ENCODE measurements around the gene LMF2.

The LMF2 gene

DNA sequence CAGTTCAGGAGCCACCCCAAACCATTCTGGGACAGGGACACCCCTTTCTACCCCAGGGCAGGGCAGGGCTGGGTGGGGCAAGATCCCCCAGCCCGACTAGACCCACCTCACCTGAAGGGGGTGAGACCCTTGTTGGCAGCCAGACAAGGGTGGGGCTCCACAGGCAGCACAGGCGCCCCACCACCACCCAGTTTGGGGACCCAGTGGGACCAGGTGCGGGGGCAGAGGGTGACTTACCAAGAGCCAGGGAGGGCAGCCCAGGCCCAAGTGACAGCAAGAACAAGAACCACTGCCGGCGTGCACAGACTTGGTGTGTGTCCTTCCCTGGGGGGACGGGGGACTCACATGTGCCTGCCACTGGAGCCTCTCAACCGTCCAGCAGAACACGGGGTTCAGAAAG lies 23.9 kb downstream of the LMF2 start:
- in situ Hi-C loops (cut with MboI; ENCODE audit: low sequenced_read_pairs): no loop called here

DNA sequence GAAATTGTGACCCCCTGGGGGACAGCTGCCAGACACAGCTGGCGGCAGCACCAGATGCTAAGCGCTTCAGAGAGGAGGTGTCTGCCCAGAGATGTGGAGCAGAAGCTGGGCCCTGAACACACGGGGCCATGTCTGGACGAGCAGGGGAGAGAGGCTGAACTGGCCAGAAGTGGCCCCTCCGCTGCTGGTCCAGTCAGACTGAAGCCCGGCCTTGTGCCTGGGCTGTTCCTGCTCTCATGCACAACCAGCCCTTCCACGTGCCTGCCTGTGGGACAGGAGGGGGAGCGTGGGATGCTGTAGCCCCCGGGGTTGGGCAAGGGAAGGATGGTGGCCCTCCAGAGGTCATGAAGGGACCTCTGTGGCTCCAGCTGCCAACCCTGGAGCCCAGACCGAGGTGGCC lies 24.4 kb downstream of the LMF2 start:
- in situ Hi-C loops (cut with MboI; ENCODE audit: low sequenced_read_pairs): no loop called here

DNA sequence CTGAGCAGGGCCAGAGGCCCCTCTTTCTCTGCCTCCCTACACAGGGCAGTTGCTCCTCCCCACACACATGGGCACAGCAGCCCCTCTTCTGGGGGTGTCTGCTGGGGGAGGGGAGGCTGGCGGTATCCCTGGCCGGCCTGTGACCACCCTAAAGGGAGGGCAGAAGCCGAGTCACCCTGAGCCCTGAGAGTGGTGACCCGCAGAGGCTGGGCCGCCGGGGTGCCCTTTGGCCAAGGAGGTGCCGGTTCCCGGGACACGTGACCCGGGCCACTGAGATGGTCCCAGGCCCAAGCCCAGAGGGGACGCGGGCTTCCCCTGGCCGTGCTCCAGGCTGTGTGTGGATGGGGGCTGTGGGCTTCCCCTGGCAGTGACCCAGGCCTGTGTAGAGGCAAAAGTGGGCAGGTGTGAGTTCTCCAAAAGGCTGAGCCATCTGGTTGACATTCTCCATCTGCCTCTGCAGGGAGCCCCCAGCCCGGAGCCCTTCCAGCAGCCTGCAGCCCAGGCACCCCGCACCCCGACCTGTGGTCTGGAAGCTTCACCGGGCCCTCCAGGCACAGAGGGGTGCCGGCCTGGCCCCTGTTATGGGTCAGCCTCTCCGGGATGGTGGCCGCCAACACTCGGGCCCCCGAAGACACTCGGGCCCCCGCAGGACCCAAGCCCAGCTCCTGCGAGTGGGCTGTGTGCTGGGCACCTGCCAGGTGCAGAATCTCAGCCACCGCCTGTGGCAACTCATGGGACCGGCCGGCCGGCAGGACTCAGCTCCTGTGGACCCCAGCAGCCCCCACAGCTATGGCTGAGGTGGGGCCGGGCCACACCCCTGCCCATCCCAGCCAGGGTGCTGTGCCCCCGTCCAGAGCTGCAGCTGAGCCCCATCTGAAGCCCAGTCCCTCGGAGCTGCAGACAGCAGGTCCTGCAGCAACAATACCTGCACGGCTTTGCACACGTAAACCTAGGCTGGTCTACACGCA lies 25.1 kb downstream of the LMF2 start:
- in situ Hi-C loops (cut with MboI; ENCODE audit: low sequenced_read_pairs): no loop called here

DNA sequence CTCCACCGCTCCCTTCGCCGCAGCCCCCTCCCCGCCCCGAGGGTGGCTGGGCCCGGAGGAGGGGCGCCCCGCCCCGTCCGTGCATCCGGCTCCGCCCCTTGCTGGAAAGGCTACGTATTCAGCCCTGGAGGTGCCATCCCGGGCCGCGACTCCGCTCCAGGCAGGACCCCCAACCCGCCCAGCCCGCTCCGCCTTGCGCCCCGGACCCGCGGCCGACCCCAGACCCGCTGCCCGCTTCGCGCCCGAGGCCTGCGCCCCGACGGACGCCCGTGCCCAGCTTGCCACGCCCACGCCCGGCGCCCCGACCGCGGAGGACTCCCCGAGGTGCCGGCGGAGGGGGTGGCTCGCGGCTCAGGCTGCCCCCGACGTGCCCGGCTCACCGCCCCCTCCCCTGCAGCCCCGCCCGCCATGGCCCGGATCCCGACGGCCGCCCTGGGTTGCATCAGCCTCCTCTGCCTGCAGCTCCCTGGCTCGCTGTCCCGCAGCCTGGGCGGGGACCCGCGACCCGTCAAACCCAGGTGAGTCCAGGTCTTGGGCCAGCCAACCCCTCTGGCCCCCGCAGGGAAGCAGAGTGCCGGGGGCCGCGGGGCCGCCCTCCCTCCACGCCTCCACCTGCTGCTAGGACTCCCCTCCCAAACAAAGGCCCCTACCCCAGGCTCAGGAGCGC lies 25.9 kb downstream of the LMF2 start, which contains the start of gene ADM2:
Gene ADM2, plus strand, starts transcription at position 104 of the 667 bp plus-strand sequence. Its CDS starts 305 bp downstream, at position 409.
- in situ Hi-C loops (cut with MboI; ENCODE audit: low sequenced_read_pairs): no loop called here

DNA sequence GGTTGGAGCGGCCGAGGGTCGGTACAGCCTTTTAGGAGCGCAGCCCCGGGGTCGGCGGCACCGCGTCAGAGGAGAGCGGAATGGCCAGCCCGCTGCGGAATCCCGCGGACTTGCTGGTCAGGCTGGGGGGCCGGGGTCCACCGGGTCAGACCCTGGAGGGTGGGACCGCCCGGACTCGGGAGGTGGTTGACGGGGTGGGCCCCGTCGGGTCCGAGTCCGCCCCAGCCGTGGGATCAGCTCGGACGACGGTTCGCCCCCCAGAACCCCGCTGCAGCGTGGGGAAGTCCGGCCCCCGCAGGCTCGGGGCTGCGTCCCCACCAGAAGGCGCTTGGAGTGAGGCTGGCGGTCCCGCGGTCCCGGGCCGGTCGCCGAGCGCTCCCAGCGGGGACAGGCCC lies 26.5 kb downstream of the LMF2 start:
- in situ Hi-C loops (cut with MboI; ENCODE audit: low sequenced_read_pairs): no loop called here

DNA sequence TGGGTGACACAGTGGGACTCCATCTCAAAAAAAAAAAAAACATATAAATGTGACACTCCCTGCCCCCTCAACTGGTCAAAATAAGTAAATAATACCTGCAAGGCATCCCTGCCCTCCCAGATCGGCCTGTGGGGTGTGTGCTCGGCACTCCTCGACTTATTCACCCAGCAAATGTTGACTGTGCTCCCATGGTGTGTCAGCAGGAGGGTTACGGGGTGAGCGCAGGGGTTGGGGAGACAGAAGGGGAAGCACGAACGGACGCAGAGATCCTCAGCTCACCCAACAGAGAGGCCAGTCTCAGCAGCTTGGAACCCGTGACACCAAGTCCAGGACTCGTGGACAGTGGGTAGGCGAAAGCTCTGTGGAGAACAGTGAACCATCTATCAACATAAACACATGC lies 27.8 kb downstream of the LMF2 start:
- in situ Hi-C loops (cut with MboI; ENCODE audit: low sequenced_read_pairs): no loop called here

DNA sequence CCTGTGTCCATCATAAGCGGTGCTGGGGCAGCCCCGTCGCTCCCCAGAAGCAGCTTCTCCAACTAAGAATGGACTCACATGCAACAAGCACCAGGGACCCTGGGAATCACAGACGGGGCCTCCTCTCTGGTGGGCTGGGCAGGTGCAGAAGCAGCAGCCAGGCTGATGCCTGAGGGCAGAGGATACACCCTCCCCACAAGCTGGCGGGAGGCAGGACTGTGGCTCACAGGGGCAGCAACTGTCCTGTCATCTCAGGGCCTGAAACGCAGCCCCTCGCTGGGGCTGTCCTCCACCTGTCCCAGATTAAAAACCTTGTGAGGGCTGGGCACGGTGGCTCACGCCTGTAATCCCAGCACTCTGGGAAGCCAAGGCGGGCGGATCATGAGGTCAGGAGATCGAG lies 29.6 kb downstream of the LMF2 start:
- in situ Hi-C loops (cut with MboI; ENCODE audit: low sequenced_read_pairs): no loop called here

DNA sequence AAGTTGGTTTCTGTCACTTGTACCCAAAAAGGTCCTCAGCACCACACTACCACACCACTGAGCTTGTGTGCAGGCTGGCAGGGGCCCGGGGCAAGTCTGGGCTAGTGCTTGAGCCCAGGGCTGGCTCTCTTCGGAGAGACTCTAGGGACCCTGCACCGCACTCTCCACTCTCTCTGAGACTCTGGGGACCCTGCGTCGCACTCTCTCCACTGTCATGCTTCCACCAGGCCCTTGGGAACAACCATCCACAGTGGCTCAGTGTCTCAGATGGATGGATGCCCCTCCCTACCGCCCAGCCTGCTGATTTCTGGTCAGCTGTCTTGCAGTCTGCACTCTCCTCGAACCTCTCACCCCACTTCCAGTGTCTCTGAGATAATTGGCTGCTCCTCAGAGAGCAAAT lies 30.6 kb downstream of the LMF2 start:
- in situ Hi-C loops (cut with MboI; ENCODE audit: low sequenced_read_pairs): no loop called here

DNA sequence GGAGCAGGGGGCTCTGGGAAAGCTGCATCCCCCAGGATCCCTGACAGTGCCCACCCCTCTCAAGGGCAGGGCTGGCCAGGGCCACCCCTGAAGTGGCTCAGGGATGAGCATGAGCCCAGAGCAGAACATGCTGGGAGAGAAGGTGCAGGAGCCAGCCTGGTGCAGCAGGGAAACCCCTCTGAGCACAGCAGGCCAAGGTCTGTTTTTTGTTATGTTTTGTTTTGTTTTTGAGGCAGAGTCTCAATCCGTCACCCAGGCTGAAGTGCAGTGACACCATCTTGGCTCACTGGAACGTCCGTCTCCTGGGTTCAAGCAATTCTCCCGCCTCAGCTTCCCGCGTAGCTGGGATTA lies 31.9 kb downstream of the LMF2 start:
- in situ Hi-C loops (cut with MboI; ENCODE audit: low sequenced_read_pairs): no loop called here

DNA sequence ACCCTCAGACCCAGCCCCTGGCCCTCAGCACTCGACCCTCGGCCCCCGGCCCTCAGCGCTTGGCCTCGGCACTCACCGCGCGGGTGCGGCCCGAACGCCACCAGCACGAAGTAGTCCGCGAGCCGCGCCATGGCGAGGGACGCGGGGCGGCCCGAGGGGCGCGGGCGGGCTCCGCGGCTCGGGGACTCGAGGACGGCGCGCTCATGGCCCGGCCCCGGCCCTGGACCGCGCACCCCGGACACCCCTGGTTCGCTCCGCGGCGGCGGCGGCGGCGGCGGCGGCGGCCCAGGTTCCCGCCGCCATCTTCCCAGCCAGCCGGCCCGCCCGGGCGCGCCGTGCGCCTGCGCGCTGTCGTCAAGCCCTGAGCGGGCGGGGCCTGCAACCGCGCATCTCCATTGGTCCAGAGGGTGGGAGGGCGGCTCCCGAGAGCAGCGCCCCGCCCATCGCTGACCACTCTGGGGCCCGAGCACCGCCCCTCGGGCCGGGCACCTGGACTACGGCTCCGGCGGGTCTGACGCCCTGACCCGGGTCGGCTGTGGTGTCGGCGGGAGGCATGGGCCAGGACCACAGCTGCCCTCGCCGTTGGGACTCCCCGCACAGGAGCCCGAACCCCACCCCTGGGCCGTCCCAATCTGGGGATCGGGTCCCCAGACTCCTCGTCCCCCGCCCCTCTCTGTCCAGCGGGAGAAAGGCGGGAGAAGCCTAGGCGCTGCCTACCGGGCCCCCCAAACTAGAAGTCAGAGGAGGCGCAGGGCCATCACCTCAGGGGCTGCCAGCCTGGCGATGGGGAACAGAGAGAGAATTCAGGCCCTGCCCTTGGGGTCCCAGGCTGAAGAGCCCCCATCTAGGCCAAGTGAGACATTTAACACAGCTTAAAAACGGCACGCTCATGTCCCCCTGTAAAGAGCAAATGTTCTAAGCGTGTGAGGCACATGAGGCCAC lies 32.5 kb downstream of the LMF2 start, which contains the start of gene SBF1:
Gene SBF1, minus strand, starts transcription at position 326 of the 942 bp plus-strand sequence. Its CDS starts 195 bp downstream, at position 131.
- in situ Hi-C loops (cut with MboI; ENCODE audit: low sequenced_read_pairs): no loop called here

DNA sequence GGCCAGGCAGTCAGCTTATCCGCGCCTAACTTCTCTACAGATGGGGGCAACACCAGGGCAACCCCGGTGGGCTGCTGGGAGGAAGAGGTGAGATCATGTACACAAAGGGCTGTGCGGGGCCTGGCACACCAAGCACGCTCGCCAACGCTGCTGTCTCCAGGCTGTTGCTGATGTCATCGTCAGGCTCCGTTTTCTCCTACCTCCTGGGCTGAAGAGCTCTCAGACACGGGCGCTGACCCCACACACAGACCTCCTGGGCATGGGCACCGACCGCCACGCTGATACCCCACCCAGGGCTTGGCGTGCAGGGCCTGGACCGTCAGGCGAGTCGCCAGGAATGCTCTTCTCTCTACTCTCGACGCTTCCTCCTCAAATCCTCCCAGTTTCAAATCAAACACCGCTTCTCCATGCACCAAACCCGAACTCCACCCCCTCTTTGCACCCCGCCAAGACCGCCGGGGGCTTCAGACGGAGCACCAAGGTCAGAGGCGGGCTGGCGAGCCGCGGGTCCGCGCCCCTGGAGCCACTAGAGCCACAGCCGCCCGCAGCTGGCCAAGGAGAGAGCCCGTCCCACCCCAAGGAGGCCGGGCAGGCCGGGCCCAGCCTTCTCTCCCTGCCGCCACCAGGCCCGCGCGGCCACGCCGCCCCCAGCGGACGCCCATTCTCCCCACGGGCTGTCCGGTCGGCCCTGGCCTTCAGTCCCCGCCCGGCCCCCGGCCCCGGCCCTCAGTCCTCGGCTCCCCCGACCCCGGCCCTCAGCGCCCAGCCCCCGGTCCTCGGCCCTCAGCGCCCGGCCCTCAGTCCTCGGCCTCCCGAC lies 33.4 kb downstream of the LMF2 start:
- in situ Hi-C loops (cut with MboI; ENCODE audit: low sequenced_read_pairs): no loop called here

DNA sequence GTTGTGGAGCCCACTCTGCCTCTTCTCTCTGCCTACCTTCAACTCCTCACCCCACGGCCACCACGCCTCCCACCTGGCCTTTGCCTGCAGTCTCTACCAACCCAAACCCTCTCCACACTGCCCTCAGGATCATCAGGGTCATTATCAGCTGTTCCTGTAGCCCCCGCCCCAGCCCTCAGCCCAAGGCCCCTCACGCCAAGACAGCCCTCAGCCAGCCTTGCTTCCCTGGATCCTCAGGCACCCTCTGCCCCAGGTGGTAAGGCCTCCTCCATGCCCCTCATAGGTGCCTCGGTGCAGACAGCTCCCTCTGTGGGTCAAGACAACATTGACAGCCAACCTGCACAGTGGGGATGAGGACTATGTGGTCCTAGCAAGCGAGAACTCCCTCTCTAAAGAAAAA lies 34.4 kb downstream of the LMF2 start:
- in situ Hi-C loops (cut with MboI; ENCODE audit: low sequenced_read_pairs): no loop called here

DNA sequence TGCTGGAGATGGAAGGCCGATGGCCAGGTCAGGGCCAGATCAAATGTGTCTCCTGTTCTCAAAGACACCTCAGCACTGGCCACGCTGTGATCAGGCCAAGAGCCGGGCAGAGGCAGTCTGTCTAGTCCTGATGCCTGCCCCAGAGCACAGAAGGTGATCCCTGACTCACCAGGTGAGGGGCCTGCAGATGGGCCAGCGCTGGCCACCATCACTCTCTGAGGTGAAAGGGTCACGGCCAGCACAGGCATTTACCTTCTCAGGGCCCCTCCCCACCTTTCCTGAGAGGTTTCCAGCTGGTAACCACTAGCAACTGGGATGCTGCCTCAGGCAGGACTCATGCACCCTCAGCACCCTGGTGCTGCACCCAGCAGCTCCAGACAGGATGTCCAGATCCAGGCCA lies 35.5 kb downstream of the LMF2 start:
- in situ Hi-C loops (cut with MboI; ENCODE audit: low sequenced_read_pairs): no loop called here

DNA sequence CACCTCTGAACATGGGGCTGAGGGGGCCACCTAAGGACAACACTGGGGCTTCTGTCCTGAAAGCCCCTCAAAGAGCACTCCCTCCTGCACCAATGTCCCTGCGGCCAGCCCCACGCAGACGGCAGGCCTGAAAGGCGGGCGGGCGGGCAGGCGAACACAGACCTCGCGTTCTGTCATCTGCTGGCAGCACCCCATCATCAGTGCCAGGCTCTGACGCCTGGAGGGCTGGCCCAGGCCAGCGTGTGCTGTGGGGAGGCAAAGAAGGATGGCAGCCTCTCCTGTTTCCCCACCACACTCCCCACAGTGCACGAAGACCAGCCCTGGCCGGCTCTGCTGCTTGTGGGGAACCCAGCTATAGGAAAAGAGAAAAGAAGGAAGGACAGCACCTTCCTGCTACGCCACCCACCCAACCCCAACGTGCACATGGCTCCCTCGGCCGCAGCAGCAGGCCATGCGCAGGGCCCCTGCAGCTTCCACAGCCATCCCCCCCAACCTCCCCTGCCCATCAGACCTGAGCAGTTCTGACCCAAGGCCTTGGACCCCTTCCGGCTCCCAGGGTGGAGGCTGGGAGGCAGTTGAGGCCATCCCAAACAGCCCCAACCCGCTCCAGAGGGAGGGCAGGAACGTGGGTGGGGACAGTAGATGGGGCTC lies 36.2 kb downstream of the LMF2 start:
- in situ Hi-C loops (cut with MboI; ENCODE audit: low sequenced_read_pairs): no loop called here

DNA sequence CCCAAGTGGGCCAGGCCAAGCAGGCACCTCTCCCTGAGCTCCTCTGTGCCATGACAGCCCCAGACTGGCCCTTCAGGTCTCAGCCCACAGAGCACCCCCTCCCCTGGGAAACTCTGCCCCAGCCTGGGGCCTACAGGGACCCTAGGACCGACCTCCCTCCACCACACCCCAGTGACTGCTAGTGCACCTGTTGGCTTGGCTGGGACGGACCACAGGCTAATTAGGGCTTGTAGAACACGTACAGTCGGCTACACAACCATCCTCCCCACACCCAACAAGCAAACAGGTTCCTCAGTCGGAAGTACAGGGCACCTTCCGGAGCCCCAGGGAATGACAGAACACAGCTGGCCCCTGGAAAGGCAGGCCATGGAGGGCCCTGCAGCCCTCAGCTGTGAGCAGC lies 37.0 kb downstream of the LMF2 start:
- in situ Hi-C loops (cut with MboI; ENCODE audit: low sequenced_read_pairs): no loop called here

DNA sequence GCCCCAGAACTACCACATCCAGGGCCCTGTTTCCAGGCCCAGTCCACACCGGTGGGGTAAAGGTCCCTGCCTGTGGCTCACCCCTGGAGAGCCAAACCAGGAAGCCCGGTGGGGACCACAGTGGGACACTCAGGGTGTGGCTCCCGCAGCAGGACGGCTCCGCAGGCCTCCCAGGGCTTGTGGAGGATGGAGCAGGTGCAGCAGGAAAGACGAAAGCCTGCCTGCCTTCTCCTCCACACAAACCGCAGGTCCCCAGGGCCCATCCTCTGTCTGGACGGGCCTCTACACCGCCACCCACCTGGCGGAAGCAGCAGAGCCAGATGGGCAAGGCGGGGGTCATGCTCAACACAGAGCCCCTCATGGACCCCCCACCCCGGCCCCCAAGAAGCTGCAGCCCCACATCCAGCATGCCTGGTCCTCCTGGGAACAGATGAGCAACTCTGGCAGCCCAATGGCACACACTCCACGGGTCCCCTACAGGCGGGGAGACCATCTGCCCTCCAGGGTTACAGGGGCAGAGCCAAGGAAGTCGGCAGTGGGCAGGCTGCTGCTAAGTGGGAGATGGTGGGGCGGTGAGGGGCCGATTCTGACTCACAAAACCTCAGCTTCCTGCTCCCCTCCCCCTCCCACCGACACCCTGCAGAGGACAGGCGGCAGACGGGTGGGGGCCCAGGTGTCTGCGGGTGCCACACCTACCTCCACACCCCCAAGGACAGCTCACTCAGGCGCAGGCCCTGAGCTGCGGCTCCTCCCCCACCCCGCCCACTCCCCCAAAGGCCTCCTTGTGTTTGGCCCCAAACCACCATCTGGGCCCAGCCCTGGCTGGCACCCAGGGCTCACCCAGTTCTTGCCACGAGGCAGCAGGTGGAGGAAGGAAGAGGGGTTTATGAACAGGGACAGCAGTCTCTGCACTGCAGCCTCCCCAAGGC lies 37.9 kb downstream of the LMF2 start:
- in situ Hi-C loops (cut with MboI; ENCODE audit: low sequenced_read_pairs): no loop called here

DNA sequence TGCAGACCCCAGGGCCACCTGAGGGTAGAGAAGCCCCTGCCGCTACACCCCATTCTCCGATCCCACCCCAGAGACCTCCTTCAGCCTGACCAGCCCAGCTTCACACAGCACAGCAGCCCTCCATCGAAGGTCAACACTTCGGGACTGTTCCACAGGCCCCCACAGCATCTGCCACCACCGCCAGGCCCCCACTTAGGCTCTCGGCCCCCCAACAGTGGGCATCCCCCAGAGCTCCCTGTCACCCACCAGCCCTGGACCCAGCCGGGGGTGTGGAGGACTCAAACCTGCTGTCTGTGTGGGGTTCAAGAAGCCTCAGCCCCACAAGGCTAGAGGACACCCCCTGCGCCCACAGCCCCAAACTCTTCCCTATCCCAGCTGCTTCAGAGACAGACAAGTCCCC lies 38.9 kb downstream of the LMF2 start:
- in situ Hi-C loops (cut with MboI; ENCODE audit: low sequenced_read_pairs): no loop called here

DNA sequence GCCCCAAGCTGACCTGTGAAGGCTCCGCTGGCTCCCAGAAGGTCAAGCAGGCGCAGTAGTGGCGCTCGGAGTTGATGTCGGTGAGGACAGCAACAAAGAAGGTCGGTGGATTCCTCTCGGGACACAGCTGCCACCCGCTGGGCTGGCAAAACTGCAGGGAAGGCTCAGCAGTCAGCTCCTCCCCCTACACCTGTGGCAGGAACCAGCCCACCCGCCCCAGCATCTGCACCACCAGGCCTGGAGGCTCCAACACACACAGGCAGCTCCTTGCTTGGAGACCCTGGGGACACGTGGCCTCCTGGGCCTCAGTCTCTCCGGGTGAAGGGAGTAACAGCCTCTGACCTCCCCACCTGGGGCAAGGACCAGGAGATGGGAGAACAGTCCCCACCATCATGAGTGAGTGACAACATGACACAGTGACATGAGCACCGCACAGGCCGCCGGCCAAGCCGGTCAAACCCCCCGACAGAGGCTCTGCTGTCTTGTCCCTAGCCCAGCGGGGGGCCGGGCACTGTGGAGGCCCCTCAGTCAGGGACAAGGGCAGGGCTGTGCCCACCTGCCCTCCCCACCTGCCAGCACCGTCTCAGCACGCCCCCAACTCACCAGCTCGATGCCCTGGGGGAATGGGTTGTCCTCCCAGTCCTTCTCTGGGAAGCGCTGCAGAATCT lies 39.6 kb downstream of the LMF2 start:
- in situ Hi-C loops (cut with MboI; ENCODE audit: low sequenced_read_pairs): no loop called here

All from HL-60/S4 treated with retinoic acid at 250 ng/mL for 4 days and 3 days (cell line).